Left hindlimb (tissue), 1 donor: Measurements from ENCODE around the gene CIART.
"Not testable (repeated sequence)": the region's sequence is repeated elsewhere in the genome, so short reads cannot be mapped to it uniquely, and the experiment has no call there.

Experiments
- DNase-seq: peaks from one replicate; pipeline ENCODE4 v3.0.0-alpha.2; 2018

The CIART gene, protein sequence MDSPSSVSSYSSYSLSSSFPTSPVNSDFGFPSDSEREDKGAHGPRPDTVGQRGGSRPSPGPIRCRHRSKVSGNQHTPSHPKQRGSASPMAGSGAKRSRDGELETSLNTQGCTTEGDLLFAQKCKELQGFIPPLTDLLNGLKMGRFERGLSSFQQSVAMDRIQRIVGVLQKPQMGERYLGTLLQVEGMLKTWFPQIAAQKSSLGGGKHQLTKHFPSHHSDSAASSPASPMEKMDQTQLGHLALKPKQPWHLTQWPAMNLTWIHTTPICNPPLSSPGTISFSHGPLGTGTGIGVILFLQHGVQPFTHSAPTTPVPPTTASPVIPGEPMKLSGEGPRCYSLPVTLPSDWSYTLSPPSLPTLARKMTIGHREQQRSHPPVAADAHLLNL

DNA sequence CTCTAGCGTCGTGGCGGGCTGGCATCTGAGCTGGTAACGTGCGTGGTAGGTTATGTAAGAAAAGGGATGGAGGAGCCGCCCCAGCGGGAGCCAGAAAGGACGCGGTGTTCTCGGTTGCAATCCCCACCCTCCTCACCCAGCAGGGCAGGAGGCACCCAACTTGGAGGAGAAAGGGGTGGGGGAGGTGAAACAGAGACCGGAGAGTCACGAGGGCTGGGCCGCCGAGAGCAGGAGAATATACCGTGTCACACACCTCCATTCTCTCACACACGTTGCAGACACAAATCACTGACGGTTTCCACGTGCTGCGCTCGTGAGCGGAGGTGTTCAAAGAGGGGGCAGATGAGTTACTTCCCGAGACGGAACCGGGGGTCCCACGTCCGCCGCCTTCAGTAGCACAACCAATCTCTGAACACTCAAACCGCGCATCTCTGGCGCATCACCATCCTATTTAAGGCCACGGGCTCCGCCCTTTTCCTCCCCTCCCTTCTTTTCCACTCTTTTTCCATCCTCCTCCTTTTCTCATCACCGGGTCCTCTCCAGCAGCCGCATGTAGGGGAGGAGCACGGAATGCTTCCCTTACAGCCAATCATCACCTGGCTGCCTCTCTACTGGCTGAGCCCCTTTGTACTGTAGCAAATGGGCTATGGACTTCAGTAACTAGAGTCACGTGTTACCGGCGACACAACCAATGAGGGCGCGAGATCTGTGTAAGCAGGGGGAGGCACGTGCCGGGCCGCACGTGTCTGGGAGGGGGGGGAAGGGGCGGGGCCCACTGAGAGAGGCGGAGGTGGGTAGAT lies at the start of gene CIART:
Gene CIART (plus strand): TSS at position 797 of the 800 bp plus-strand sequence. CDS start 714 bp downstream, outside the sequence.
- DNase-seq: peak; percentile 95

DNA sequence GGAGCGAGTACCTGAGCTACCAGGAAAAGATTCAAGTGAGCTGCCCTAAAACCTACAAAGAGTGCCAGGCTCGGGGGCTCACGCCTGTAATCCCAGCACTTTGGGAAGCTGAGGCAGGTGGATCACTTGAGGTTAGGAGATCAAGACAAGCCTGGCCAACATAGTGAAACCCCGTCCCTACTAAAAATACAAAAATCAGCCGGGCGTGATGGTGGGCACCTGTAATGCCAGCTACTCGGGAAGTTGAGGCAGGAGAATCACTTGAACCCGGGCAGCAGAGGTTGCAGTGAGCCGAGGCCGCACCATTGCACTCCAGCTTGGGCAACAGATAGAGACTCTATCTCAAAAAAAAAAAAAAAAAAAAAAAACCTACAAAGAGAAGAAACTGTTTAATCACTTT lies 49.4 kb upstream of the CIART start:
- not testable (repeated sequence) for DNase-seq

DNA sequence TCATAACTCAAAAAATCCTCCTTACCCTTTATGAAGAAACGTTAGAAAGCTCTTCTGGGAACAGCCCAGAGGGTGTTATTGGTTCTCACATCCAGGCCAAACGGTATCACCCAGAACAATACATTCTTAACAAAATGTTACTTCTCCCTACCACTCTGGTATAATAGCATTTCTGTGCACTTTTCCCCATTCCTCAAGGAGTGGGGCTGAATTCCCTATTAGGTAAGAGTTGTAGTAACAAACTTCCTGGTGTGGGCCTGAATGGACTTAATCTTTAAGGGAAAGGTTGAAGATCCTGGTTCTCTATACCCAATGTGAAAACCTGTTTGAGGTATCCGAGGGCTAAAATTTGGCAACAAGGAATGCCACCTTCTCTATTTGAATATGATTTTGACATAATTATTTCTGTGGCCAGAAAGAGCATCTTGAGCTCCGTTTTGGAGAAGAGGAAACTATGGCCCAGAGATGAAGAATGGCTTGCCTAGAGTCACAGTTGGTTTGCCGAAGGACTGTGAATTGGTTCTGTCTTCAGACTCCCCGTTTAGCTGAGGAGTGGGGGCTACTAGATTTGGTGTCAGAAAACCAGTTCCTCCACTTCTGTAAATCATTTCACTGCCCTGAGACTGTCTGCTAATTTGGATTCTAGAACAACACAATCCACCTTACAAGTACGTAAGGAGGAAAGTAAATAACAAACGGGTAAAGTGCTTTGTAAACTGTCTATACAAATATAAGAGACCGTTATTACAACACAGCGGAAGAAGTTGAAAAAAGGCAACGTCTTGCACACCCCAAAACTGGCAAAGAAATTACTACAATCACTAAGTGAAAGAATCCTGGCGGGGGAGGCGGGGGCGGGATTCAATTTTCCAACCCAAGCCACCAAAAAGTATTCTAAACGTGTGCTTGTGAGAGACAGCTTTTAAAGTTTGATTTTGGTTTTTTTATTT lies 48.7 kb upstream of the CIART start:
- DNase-seq: no peak

DNA sequence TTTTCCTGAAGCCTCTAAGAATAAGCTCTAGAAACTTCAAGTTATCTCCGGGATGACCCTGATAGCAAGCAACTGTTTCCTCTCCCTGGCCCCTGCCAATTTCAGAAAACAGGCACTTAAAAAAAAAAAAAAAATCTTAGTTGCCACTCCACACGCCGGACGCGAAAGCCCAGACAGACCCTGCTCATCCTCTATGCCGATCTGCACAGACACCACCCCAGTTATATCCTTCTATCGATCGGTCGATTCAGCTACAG lies 48.1 kb upstream of the CIART start:
- DNase-seq: no peak

DNA sequence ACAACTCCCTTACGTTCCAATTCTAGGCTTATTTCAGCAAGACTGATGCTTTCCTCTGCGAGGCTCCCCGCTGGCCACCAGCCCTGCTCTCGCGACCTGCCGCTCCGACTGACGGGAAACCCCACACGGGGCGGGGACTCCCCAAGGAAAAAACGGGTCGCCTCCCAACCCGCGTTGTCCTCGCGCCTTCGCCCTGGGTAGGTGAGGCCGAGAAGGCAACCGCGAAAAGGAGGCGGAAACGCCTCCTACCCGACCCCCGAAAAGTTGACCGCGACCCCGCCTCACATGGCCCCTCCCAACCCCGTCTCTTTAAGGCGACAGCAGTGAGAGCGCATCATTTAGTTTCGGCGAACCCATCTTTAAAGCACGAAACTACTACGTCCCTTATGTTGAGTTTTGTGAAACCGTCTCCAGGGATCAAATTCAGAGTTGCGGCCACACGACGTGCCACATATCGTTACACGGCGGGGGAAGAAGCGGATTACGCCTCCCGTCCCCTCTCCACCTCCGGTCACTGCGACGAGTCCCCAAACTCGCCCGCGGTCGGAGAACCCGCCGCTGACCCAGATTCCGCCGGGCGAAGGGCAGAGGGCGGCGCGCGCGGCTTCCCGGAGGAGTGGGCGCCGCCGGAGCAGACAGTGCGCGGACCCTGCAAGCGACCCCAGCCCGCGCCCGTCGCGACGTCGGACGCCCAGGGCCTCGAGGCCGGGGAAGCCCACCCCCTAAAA lies 47.6 kb upstream of the CIART start:
- DNase-seq: peak; percentile 86

DNA sequence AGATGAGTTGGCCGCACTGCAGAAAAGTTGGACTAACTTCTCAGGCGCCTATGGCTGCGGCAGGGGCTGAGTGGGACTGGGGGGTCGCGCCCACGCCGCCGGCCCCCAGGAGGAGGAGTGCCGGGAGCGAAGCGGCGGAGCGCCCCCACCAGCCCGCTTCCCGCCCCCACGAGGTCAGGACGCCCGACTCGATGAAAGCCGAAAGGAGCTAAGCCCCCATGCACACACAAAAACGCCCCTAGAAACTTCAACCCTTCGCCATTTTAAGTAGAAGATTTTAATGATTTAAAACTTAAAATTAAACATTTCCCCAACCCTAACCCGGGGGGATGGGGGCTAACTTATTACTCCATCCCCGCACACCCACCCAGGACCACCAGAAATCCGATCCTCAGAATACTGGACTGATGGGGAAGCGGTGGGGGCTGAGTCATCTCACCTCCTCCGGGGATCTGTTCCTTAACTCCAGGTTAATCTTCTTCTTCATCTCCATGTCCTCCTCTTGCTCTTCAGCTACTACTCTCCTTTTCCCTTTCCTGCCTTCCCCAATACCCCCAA lies 47.0 kb upstream of the CIART start:
- peak; percentile 58 for DNase-seq

DNA sequence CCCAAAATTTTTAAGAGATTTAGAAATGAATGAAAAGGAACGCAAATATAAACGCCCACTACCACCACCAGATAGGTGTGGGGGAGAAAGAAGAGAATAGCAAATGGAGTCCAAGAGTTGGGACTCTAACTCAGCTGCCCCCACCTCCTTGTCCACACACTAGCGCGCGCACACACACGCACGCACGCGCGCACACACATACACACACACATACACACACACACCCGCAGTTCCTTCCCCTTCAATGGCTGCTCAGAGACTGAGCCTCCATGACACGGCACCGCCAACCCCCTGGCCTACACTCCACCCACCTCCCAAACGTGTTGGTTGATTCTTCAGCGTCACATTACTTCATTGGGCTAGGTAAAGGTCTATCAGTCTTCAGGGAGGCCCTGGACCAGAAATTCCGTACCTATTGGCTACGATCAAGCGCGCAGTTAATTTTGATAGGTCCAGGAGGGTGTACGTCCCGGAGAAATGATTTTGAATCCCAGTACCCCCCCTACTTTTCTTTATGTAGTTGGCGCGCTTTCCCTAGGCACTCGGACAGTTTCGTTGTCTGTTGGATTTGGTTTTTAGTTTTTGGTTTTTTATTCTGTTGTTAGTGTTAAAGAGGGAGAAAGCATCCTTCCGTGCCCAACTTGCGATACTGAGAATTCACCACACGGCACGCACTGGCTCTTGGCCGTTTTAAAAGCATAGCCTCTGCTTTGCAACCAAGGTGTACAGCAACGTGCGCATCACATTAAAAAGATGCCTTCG lies 46.3 kb upstream of the CIART start, which contains the start of gene ANP32E:
Gene ANP32E (minus strand): TSS at position 261 of the 762 bp plus-strand sequence. CDS start 326 bp downstream, outside the sequence.
- DNase-seq: peak; percentile 99

DNA sequence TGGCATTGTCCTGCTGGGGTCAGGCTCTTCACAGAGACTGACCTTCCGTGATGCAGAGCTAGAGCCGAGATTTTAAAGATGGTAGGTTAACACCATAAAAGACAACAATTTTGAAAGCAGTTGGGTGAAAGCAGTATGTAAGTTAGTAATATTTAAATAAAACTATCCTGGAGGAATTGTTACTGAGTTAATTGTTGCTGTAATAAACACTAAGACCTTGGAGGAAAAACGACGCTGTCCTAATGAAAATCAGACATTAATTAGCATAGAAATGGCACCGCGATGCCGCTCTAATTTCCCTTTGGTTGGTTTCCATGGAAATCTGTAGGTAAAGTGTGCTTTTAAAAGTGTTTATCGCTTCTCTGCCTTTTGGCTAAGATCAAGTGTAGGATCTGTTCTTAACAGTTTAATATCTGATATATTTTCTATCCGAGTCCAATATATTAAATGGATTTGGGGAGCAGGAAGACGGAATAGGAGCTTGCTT lies 45.7 kb upstream of the CIART start:
- no peak for DNase-seq

DNA sequence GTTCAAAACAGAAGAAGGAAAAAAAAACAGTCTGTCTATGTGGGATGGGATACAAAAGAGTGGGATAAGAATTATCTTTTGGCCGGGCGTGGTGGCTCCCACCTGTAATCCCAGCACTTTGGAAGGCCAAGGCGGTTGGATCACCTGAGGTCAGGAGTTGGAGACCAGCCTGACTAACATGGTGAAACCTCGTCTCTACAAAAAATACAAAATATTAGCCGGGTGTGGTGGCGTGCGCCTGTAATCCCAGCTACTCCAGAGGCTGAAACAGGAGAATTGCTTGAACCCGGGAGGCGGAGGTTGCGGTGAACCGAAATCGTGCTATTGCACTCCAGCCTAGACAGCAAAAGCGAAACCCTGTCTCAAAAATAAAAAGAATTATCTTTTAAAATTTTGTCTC lies 45.2 kb upstream of the CIART start:
- DNase-seq: not testable (repeated sequence)

DNA sequence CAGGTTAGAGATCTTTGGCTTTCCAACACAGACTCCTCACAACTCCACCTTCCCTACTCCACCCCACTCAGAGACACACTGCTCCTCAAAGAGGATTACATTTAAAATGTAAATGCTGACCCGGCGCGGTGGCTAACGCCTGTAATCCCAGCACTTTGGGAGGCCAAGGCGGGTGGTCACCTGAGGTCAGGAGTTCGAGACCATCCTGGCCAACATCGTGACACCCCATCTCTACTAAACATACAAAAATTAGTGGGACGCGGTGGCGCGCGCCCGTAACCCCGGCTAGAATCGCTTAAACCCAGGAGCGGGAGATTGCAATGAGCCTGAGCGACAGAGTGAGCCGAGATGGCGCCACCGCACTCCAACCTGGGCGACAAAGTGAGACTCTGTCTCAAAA lies 44.6 kb upstream of the CIART start:
- no peak for DNase-seq

DNA sequence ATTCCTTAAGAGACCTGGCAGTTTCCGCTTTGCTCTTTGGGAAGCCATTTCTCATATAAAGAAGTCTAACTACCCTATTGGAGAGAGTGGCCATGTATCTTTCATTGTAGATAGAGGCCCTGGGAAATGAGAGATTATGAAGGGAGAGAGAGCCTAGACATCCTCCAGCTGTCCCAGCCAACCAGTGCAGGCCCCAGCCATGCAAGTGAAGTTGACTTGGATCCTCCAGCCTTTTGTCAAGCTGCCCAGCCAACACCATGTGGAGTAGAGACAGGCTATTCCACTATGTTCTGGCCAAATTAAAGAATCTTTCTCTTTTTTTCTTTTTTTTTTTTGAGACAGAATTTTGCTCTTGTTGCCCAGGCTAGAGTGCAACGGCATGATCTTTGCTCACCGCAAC lies 39.4 kb upstream of the CIART start:
- no peak for DNase-seq

DNA sequence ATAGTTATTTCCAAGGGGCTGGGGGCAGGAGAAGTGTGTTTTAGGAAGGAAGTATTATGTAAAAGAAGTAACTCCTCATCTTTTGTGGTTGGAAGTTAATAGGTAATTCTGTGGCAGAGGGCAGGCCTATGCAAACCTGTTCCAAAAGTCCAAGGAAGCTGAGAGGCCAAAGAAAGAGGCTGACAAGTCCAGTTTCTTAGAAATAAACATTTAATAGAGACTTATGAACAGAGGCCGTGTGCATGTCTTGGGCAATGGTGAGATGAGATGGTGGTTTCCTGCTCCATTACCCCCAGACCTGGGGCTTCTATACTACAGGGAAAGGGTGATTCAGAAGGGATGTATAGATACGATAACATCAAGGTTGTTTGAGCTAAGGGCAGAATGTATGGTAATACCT lies 32.4 kb upstream of the CIART start:
- DNase-seq: no peak

DNA sequence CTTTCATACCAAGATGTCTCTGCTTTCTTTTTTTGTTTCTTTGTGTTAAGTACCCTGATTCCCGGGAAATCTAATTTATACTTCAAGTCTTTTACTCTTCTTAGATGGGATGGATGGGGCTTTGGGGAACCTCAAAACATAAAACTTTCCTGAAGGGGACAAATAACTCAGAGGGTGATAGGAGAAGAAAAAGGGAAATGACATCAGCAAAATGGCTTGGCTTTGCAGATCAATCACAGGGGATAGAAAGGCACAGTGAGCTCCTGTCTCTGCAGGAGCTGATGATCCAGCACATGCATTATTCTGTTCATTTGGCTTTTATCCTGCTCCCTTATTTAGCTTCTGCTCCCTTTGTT lies 26.2 kb upstream of the CIART start:
- DNase-seq: no peak

DNA sequence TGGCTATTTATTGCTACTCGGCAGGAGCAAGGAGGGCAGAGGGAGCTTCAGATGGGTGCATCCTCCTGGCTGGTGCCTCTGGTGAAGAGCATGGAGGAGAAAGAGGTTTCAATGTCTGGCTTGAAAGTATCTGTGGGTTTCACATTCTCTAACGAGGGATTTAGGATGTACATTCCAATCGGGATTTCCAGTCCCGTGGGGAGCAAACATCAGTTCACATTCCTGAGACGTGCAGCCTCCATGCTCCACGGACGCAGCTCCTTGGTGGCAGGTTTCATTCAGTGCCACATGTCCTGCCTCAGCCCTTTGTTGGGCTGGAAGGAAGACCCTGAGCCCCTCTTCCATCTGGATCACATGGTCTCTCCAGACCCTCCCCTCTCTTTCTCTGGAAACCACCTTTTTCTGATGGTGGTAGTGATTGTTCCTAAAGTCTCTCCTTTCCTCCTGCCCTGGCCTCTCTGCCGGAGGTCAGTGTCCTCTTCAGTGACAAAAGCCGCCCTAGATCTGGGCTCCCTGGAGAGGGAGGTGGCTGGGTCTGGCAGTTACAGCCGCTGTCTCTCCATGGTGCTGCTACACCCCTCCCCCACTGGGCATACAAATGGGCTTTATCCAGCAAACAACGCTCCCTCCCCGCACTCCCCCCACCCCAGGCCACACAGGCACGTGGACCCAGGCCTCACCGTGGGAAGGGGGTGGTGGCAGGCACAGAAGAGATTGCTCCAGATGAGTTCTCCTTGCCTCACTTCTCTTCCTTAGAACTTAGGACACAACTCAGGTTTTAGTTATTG lies 25.6 kb upstream of the CIART start:
- DNase-seq: no peak

DNA sequence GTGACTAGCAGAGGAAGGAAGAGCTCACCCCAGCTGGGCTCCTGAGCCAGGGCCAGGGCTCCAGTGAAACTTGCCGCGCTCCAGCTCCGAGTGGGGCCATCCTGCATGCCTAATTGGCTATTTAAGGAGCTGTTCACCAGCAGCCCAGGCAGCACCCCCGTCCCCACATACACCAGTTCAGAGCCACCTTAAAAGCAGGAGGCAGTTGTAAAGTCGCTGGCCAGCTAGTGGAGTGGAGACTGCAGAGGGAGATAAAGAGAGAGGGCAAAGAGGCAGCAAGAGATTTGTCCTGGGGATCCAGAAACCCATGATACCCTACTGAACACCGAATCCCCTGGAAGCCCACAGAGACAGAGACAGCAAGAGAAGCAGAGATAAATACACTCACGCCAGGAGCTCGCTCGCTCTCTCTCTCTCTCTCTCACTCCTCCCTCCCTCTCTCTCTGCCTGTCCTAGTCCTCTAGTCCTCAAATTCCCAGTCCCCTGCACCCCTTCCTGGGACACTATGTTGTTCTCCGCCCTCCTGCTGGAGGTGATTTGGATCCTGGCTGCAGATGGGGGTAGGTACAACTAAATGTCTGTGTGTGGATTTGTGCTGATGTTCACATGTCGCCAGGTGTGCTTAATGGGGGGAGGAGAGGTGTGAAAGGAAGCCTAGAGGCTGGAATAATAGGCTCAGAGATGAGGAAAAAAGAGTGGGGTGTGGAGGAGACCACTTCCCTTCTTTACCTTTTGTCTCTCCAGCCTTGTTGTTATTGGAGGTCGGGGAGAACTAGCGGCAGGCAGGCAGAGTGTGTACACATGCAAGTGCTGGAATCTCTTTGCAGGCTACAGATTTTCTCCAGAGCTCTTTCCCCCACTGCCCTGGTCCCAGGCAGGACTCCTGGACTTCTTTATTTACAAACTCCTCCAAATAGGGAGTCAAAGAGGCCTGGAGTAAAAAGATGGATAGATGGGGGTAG lies 24.4 kb upstream of the CIART start, which contains the start of gene CA14:
Gene CA14 (plus strand): TSS at position 151 of the 962 bp plus-strand sequence. CDS start 355 bp downstream, at position 506.
- no peak for DNase-seq

DNA sequence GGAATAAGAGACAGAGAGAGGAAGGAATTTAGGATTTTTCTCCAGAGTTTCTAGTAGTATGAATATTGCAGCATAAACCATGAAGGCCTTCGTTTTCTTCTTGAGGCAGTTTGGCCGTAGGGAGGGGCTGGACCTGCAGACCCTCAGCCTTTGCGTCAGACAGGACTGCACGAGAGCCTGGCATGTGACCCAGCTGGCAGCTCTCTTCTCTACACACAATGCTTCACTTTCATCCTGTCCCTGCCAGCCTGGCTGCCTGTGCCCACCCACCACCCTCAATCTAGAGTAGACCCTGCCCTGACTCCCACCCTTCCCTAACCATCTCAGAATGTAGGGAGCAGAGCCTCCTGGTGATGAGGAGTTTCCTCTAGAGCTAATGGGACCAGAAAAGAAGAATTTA lies 23.1 kb upstream of the CIART start:
- no peak for DNase-seq

DNA sequence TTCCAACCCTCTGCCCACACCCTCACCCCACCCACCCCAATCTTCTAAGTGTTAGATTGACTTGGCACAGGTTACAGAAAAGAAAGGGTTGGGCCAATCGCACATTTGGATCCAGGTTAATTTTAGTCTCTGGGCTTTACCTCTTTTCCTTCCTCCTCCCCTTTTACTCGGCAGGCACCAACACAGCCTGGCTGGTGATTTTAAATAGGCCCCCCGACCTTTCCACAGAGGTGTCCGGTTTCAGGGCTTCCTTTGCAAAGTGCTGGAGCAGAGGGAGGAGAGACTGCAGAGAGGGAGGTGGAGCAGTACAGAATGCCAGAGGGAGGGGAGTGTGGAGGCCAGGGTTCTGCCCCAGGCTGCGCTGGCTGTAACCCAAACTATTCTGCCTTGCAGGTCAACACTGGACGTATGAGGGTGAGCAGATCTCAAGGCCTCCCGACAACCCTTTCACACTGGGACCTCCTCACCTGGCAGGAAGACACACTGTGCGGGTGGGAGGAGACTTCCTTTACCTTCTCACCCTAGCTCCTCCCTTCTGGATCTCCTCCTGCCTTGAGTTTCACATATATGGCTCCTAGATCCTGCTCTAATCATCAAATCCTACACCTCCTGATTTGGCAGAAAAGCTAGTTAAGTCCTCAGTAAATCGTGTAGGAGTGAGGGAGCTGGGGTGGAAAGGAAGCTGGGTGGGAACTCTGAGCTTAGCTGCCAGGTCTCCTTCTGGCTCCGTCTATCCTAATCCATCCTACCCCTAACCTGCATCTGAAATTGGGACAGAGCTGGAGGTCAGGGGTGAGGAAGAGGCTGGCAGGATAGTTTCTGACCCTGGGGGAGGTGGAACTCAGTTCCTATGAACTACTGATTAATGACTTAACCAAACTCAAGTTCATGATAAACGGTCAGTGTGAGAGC lies 22.3 kb upstream of the CIART start:
- DNase-seq: peak; percentile 76

DNA sequence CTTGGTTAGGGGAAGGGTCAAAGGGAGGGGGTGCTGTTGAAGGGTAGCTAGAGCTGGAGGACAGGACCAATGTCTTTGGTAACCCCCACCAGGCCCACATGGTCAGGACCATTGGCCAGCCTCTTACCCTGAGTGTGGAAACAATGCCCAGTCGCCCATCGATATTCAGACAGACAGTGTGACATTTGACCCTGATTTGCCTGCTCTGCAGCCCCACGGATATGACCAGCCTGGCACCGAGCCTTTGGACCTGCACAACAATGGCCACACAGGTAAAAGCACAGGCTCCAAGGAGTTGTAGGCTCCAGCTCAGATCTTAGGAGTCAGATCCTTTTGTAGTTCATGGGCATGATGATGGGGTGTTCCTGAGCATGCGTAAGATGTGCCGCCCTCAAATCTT lies 21.0 kb upstream of the CIART start:
- DNase-seq: no peak
